Neural cell (in vitro differentiated cells): ENCODE measurements around the gene IFNGR2. TPM values are rescaled to one million over a fixed set of nuclear protein-coding genes. Genes with fewer than 3 reads are reported as not detected.

Experiments used
- H2AFZ ChIP-seq: fragments of 200-600, 300-800 bp; sonication (generic), shearing (Covaris generic); 2 replicates; pipeline ENCODE4 v1.6.0; 2014; ENCODE audit warnings: low read depth, mild to moderate bottlenecking, antibody characterized with exemption, low read length, moderate library complexity
- H3F3A ChIP-seq: fragments of 200-600 bp; shearing (Covaris generic); 2 replicates; pipeline ENCODE4 v1.6.1; 2016; ENCODE audit warnings: mild to moderate bottlenecking, moderate library complexity, mixed read lengths, antibody characterized with exemption, low read length; ENCODE audit not compliant: insufficient read depth, poor library complexity, severe bottlenecking
- H3K27ac ChIP-seq: fragments of 200-600, 300-800 bp; sonication (generic), shearing (Covaris generic); 2 replicates; pipeline ENCODE4 v1.5.1; 2014; ENCODE audit warnings: mild to moderate bottlenecking, low read length, moderate library complexity
- H3K27me3 ChIP-seq: fragments of 300-800, 200-600 bp; sonication (generic), shearing (Covaris generic); 2 replicates; pipeline ENCODE4 v1.6.0; 2014; ENCODE audit warnings: mild to moderate bottlenecking, low read depth, low read length, moderate library complexity; ENCODE audit not compliant: insufficient read depth
- H3K36me3 ChIP-seq: fragments of 300-800, 200-600 bp; sonication (generic), shearing (Covaris generic); 2 replicates; pipeline ENCODE4 v1.5.1; 2014; ENCODE audit warnings: mild to moderate bottlenecking, antibody characterized with exemption, low read length, moderate library complexity; ENCODE audit not compliant: insufficient read depth
- H3K4me2 ChIP-seq: fragments of 300-800, 200-600 bp; sonication (generic), shearing (Covaris generic); 2 replicates; pipeline ENCODE4 v1.6.0; 2014; ENCODE audit warnings: mild to moderate bottlenecking, low read length
- H3K4me3 ChIP-seq: fragments of 300-800, 200-600 bp; sonication (generic), shearing (Covaris generic); 2 replicates; pipeline ENCODE4 v1.5.1; 2014; ENCODE audit warnings: mild to moderate bottlenecking, low read length, moderate library complexity
- H3K79me2 ChIP-seq: fragments of 200-600 bp; shearing (Covaris generic); replicated peaks from 2 replicates; pipeline ENCODE4 v1.6.0; 2014; ENCODE audit warnings: mild to moderate bottlenecking, low read length, moderate library complexity; ENCODE audit not compliant: insufficient read depth
- H3K9ac ChIP-seq: fragments of 300-800, 200-600 bp; sonication (generic), shearing (Covaris generic); 2 replicates; pipeline ENCODE4 v1.6.1; 2016; ENCODE audit warnings: mild to moderate bottlenecking, low read length, mixed read lengths
- H3K9me2 ChIP-seq: fragments of 200-600 bp; shearing (Covaris generic); 2 replicates; pipeline ENCODE4 v1.6.1; 2016; ENCODE audit warnings: mild to moderate bottlenecking, low read length, mixed read lengths; ENCODE audit not compliant: insufficient read depth
- H3K9me3 ChIP-seq: fragments of 200-600, 300-800 bp; sonication (generic), shearing (Covaris generic); 2 replicates; pipeline ENCODE4 v1.6.1; 2016; ENCODE audit warnings: mild to moderate bottlenecking, mixed run types, low read length, moderate library complexity, mixed read lengths
- H4K20me1 ChIP-seq: fragments of 200-600 bp; shearing (Covaris generic); 2 replicates; pipeline ENCODE4 v1.6.1; 2016; ENCODE audit warnings: mild to moderate bottlenecking, mixed run types; ENCODE audit not compliant: insufficient read depth
- CTCF ChIP-seq: fragments of 450-650 bp; IDR thresholded peaks from 2 replicates; pipeline ENCODE4 v1.5.1; 2014; ENCODE audit warnings: antibody characterized with exemption, mild to moderate bottlenecking, moderate library complexity; ENCODE audit not compliant: poor library complexity, severe bottlenecking
- EP300 ChIP-seq: fragments of 450-650 bp; conservative IDR thresholded peaks from 2 replicates; pipeline ENCODE4 v1.6.1; 2014; ENCODE audit warnings: antibody characterized with exemption, mild to moderate bottlenecking, moderate library complexity; ENCODE audit not compliant: poor library complexity, severe bottlenecking
- EZH2 ChIP-seq: fragments of 200-600, 300-800 bp; shearing (Covaris generic), sonication (generic); IDR thresholded peaks from 2 replicates; pipeline ENCODE4 v1.6.1; 2014; ENCODE audit warnings: antibody characterized with exemption, low read length, borderline replicate concordance, mild to moderate bottlenecking; ENCODE audit not compliant: insufficient read depth, poor library complexity, severe bottlenecking
- MXI1 ChIP-seq: fragments of 450-650 bp; conservative IDR thresholded peaks from 2 replicates; pipeline ENCODE4 v1.6.1; 2014; ENCODE audit warnings: antibody characterized with exemption, mild to moderate bottlenecking; ENCODE audit not compliant: poor library complexity, severe bottlenecking
- POLR2AphosphoS5 ChIP-seq: IDR thresholded peaks from 2 replicates; pipeline ENCODE4 v1.6.1; 2012
- RAD21 ChIP-seq: fragments of 450-650 bp; conservative IDR thresholded peaks from 2 replicates; pipeline ENCODE4 v1.6.1; 2014; ENCODE audit warnings: antibody characterized with exemption, mild to moderate bottlenecking, moderate library complexity
- REST ChIP-seq: IDR thresholded peaks from 2 replicates; pipeline ENCODE4 v1.6.1; 2012; ENCODE audit warnings: borderline replicate concordance
- SMC3 ChIP-seq: fragments of 450-650 bp; conservative IDR thresholded peaks from 2 replicates; pipeline ENCODE4 v1.6.1; 2014; ENCODE audit warnings: antibody characterized with exemption, mild to moderate bottlenecking, moderate library complexity; ENCODE audit not compliant: poor library complexity
- TAF1 ChIP-seq: IDR thresholded peaks from 2 replicates; pipeline ENCODE4 v1.6.1; 2012; ENCODE audit warnings: low read depth
- polyA plus RNA-seq: library from polyadenylated mRNA; depleted of rRNA; stranded (reverse); fragments of >200 nt; gene quantifications from 2 replicates; pipeline ENCODE4 v1.2.3, GENCODE V29; 2014

Gene IFNGR2
- polyA plus RNA-seq, 1 donor from 2014 or later: 57.2 TPM

- Histone ChIP-seq H2AFZ (no peak overlapping the region), H3F3A (no peaks in the 10 kb centered on the region), H4K20me1 (no peaks in the 10 kb centered on the region), H3K9ac (no peak overlapping the region), H3K79me2 (no peaks in the 10 kb centered on the region), H3K9me3 (no peaks in the 10 kb centered on the region), H3K27me3 (no peaks in the 10 kb centered on the region), H3K4me2 (no peak overlapping the region), H3K36me3 (no peaks in the 10 kb centered on the region), H3K4me3 (no peak overlapping the region), H3K9me2 (no peaks in the 10 kb centered on the region), H3K27ac (no peak overlapping the region)
- TF ChIP-seq TAF1 (no peak), POLR2AphosphoS5 (no peak), CTCF (no peak), MXI1 (no peak), RAD21 (no peak), EP300 (no peak), REST (no peak), EZH2 (no peak), SMC3 (no peak)
Observed at GRCh38 chr21:33391656-33392055, 11.6 kb upstream of the IFNGR2 start.

GRCh38 chr21:33392284-33392985 lies 10.8 kb upstream of the IFNGR2 start:
- Histone ChIP-seq H3K9me2 (no peaks in the 10 kb centered on the region), H3K9me3 (no peaks in the 10 kb centered on the region), H3K27ac (no peak overlapping the region), H4K20me1 (no peaks in the 10 kb centered on the region), H3K4me3 (no peak overlapping the region), H3K27me3 (no peaks in the 10 kb centered on the region), H3K36me3 (no peaks in the 10 kb centered on the region), H3F3A (no peaks in the 10 kb centered on the region), H3K4me2 (no peak overlapping the region), H2AFZ (no peak overlapping the region), H3K79me2 (no peaks in the 10 kb centered on the region), H3K9ac (no peak overlapping the region)
- TF ChIP-seq REST (no peak), TAF1 (no peak), EP300 (no peak), RAD21 (no peak), SMC3 (no peak), CTCF (no peak), POLR2AphosphoS5 (no peak)
